22Rv1 (cell line): ENCODE measurements around the gene TPRKB.

ENCODE experiments used
- CTCF ChIP-seq: fragments of 450-650 bp; IDR thresholded peaks from 2 replicates; pipeline ENCODE4 v1.5.1; 2017; ENCODE audit warnings: mild to moderate bottlenecking
- ZFX ChIP-seq: fragments of 450-650 bp; IDR thresholded peaks from 2 replicates; pipeline ENCODE4 v1.6.1; 2017; ENCODE audit warnings: antibody characterized with exemption, borderline replicate concordance

GRCh38 chr2:73776381-73776780 is 39.2 kb upstream of the TPRKB start:
- TF ChIP-seq CTCF = no peak
- TF ChIP-seq ZFX = no peak
